Vagina (tissue), 2 donors: ENCODE results near the gene MTPN.

ENCODE experiments used
- POLR2A ChIP-seq, 2 donors: fragments of 450-650 bp; IDR thresholded peaks; one replicate each; pipeline ENCODE4 v1.6.1; 2017; ENCODE audit warnings: antibody characterized with exemption in 2 of 2, mild to moderate bottlenecking in 2 of 2, moderate library complexity in 2 of 2
- POLR2AphosphoS5 ChIP-seq, 2 donors: sonication (generic); formaldehyde crosslinking; IDR thresholded peaks; one replicate each; pipeline ENCODE4 v1.9.0; 2017; ENCODE audit warnings: antibody characterized with exemption in 2 of 2, mild to moderate bottlenecking in 2 of 2, low read depth in 1 of 2; ENCODE audit not compliant: insufficient read depth in 1 of 2

GRCh38 chr7:135914346-135914745 is 62.8 kb downstream of the MTPN start:
- TF ChIP-seq POLR2A (IDR thresholded peaks at IDR 0.05): no peak
- no peak for TF ChIP-seq POLR2AphosphoS5 (IDR thresholded peaks at IDR 0.05; ENCODE audit: insufficient read depth in 1 of 2, low read depth in 1 of 2)
